ENCODE measurements around the gene NELFE. TPM values are rescaled to one million over a fixed set of nuclear protein-coding genes. Genes with fewer than 3 reads are reported as not detected.

NELFE gene
- total RNA-seq, 4 donors from 2014 or later, result 45.4 to 59.7 (median 50.2) TPM

DNA sequence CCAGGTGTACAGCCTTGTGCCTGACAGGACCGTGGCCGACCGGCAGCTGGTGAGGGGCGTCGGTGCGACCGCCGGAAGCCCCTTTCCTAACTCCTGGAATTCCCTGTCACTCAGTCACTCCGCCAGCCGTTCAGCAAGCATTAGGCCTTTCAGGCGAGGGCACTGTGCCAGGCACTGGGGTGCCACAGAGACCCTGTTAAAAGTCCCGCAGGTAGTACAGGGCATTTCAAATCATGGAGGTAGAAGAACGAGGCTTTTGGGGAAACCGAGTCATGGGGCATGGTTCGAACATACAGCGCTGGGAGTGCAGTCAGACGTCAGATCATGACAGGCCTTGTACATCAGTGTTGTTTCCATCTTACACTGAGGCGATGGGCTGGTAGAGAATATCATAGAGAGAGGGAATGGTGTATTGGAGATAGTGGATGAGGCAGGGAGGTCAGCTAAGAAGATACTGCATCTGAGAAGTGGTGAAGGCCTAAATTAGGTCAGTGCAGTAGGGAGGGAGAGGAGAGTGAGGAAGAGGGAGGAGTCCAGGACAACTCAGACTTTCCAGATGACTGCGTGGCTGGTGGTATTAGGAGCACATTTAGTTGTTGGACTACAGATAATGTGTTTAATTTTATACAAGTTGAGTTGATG lies 14.1 kb upstream of the NELFE start:
- H3K36me3 ChIP-seq, result peaks cover 0 to 23% (median 0%) of the 10 kb centered on the region in 3 donors
- H3K4me3 ChIP-seq, result peak overlapping the region; percentile 70 to 91 (median 74)
- H3K9me3 ChIP-seq, result no peaks in the 10 kb centered on the region
- peaks cover 0 to 25% (median 12%) of the 10 kb centered on the region in 4 donors for H3K4me1 ChIP-seq
- TF ChIP-seq POLR2A (IDR thresholded peaks at IDR 0.05), result no peak
- TF ChIP-seq, protein P1, sequence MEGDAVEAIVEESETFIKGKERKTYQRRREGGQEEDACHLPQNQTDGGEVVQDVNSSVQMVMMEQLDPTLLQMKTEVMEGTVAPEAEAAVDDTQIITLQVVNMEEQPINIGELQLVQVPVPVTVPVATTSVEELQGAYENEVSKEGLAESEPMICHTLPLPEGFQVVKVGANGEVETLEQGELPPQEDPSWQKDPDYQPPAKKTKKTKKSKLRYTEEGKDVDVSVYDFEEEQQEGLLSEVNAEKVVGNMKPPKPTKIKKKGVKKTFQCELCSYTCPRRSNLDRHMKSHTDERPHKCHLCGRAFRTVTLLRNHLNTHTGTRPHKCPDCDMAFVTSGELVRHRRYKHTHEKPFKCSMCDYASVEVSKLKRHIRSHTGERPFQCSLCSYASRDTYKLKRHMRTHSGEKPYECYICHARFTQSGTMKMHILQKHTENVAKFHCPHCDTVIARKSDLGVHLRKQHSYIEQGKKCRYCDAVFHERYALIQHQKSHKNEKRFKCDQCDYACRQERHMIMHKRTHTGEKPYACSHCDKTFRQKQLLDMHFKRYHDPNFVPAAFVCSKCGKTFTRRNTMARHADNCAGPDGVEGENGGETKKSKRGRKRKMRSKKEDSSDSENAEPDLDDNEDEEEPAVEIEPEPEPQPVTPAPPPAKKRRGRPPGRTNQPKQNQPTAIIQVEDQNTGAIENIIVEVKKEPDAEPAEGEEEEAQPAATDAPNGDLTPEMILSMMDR (IDR thresholded peaks at IDR 0.05), result no peak
- no peaks in the 10 kb centered on the region for H3K27me3 ChIP-seq
- H3K27ac ChIP-seq, result peak overlapping the region; percentile 87 to 98 (median 92)
- no peak for DNase-seq

DNA sequence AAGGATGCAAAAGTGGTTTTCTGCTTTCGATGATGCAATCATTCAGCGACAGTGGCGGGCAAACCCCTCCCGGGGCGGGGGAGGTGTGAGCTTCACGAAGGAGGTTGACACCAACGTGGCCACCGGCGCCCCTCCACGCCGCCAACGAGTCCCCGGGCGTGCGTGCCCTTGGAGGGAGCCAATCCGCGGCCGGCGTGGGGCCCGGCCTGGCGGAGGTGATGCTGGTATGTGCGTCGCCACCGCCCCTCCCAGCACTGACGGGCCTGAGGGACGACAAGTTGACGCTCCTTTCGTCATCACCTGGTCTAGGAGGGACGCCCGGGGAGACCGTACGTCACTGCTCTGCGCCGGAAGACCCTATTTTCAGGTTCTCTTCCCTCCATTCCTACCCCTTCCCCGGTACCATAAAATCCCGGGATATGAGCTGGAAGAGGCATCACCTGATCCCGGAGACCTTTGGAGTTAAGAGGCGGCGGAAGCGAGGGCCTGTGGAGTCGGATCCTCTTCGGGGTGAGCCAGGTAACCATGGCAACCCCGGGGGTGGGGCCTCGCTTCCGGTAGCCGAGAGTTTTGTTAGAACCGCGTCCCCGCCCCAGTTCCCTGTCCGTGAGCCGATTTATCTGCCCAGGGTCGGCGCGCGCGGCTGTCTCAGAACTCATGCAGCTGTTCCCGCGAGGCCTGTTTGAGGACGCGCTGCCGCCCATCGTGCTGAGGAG lies 13.4 kb upstream of the NELFE start, which contains the start of gene DXO:
DXO (minus strand) TSS at position 146 of the 716 bp plus-strand sequence. CDS start 463 bp downstream, outside the sequence.
- peaks cover 0 to 25% (median 12%) of the 10 kb centered on the region in 4 donors for H3K4me1 ChIP-seq
- peaks cover 0 to 30% (median 0%) of the 10 kb centered on the region in 3 donors for H3K36me3 ChIP-seq

DNA sequence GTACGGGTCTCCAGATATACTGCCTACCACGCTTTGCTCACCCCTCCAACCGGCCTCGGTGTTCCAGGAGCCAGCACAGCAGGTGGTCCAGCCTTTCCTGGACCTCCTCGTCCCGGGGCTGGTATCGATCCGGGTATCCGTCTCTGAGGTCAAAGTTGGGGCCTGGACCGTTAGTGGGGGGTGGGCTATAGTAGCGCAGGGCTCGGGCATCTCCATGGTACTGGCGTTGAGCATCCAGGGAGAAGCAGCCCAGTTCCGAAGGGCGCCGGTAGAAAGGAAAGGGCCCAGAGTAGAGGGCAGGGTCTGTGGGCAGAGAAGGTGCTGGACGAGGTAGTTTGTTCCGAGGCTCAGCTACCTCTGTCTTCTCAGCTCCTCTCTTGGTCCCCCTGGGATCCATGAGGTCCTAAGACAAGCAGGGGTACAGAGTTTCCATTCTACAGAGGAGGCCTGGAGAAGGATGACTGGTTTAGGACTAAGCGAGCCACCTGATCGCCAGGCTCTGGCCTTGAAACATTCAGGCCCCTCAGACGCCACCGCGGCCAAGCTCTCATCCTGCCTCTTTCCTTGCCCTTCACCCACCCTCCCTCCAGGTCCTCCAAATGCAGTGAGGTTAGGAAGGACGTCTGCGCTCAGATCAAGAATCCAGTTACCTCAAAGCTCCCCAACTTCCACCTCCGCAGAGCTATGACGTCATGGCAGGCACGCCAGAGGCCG lies 12.7 kb upstream of the NELFE start:
- H3K4me1 ChIP-seq, result peaks cover 0 to 25% (median 12%) of the 10 kb centered on the region in 4 donors
- peak in 1 of 3 donors; percentile 51 for DNase-seq
- H3K27me3 ChIP-seq, result no peaks in the 10 kb centered on the region
- peak overlapping the region; percentile 70 to 91 (median 74) for H3K4me3 ChIP-seq
- H3K9me3 ChIP-seq, result no peaks in the 10 kb centered on the region
- TF ChIP-seq, protein P1 (IDR thresholded peaks at IDR 0.05), result no peak
- no peak for TF ChIP-seq POLR2A (IDR thresholded peaks at IDR 0.05)
- H3K36me3 ChIP-seq, result peaks cover 0 to 37% (median 0%) of the 10 kb centered on the region in 3 donors
- H3K27ac ChIP-seq, result peak overlapping the region; percentile 87 to 98 (median 92)

More for the DNA sequence above, 13.4 kb upstream of the NELFE start, which contains the start of gene DXO:
- TF ChIP-seq POLR2A (IDR thresholded peaks at IDR 0.05), result peak; percentile 51 to 62
- TF ChIP-seq, protein P1 (IDR thresholded peaks at IDR 0.05), result no peak
- Histone ChIP-seq H3K27ac (peak within 1 kb of the TSS; percentile 87 to 98 (median 92)), H3K27me3 (no peaks in the 10 kb centered on the region), H3K4me3 (peak within 1 kb of the TSS; percentile 70 to 91 (median 74)), H3K9me3 (no peaks in the 10 kb centered on the region)
- peak; percentile 94 to 98 (median 96) for DNase-seq

DNA sequence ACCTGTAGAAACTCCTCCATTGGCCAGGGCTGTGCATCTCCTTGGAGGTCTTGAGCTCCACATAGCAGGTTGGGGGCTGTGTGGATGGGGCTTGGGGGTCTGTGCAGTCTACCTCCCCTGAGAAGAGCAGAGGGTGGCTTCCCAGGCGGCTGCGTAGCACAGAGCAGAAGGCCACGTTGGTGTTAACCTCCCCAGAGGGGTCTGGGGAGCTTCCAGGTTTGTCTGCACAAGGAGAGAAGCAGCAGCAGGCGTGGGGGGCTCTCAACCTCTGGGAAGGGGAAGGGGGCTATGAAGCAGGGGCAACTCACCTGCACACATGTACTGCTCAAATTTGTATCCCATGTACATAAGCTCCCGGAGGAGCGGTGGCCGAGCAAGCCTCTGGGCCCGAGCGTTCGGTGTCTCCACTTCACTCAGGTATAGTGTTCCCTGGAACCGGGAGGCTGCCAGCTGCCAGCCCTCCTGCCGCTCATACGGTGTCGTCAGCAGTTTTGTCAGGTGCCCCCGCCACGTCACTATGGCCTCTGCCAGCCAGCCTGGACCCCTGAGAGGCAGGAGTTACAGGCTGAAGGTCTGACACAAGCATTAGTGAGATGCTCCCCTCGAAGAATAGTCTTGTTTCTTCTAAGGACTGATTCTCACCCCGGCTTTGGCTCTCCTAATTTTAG lies 12.0 kb upstream of the NELFE start:
- TF ChIP-seq, protein P1 (IDR thresholded peaks at IDR 0.05), result no peak
- TF ChIP-seq POLR2A (IDR thresholded peaks at IDR 0.05), result no peak
- peak in 1 of 3 donors; percentile 53 for DNase-seq
- Histone ChIP-seq H3K27ac (peak overlapping the region; percentile 87 to 98 (median 92)), H3K9me3 (no peaks in the 10 kb centered on the region), H3K27me3 (no peaks in the 10 kb centered on the region), H3K4me1 (peaks cover 0 to 25% (median 12%) of the 10 kb centered on the region in 4 donors), H3K4me3 (peak overlapping the region in 3 of 4 donors; percentile 70 to 91 (median 77)), H3K36me3 (peaks cover 0 to 44% (median 0%) of the 10 kb centered on the region in 3 donors)

Data from Peyer's patch (tissue), 4 donors.